HEK293T (cell line): Measurements from ENCODE around the gene CD300LF.

ENCODE experiments used
- CTCF ChIA-PET: fragments of 350-600 bp; formaldehyde crosslinking; extraction: SDS; loops from one replicate; lab custom pipeline; 2021; ENCODE audit warnings: antibody characterized with exemption, inconsistent platforms; lab: Yijun Ruan, JAX
- POLR2A ChIA-PET: fragments of 350-600 bp; formaldehyde crosslinking; extraction: SDS; loops from one replicate; lab custom pipeline; 2020; ENCODE audit warnings: antibody characterized with exemption, inconsistent platforms; lab: Yijun Ruan, JAX
- DNase-seq: peaks from one replicate; pipeline ENCODE4 v3.0.0; 2012; ENCODE audit warnings: mixed read lengths; ENCODE audit errors: extremely low spot score
- ARNT ChIP-seq: fragments of 450-650 bp; IDR thresholded peaks from 2 replicates; pipeline ENCODE4 v1.6.1; 2017; ENCODE audit warnings: mild to moderate bottlenecking
- BHLHE40 ChIP-seq: fragments of 450-650 bp; IDR thresholded peaks from 2 replicates; pipeline ENCODE4 v1.6.1; 2016; ENCODE audit warnings: mild to moderate bottlenecking, moderate library complexity, borderline replicate concordance
- CTBP1 ChIP-seq: fragments of 450-650 bp; IDR thresholded peaks from 2 replicates; pipeline ENCODE4 v1.6.1; 2016; ENCODE audit warnings: borderline replicate concordance
- ELF4 ChIP-seq: fragments of 450-650 bp; IDR thresholded peaks from 2 replicates; pipeline ENCODE4 v1.6.1; 2017; ENCODE audit warnings: antibody characterized with exemption
- FOXA1 ChIP-seq: fragments of 450-650 bp; IDR thresholded peaks from 2 replicates; pipeline ENCODE4 v1.6.1; 2016; ENCODE audit warnings: mild to moderate bottlenecking
- FOXK2 ChIP-seq: fragments of 450-650 bp; IDR thresholded peaks from 2 replicates; pipeline ENCODE4 v1.6.1; 2016; ENCODE audit warnings: mild to moderate bottlenecking
- FOXM1 ChIP-seq: fragments of 450-650 bp; IDR thresholded peaks from 2 replicates; pipeline ENCODE4 v1.6.1; 2017; ENCODE audit warnings: mild to moderate bottlenecking, borderline replicate concordance
- HDGF ChIP-seq: fragments of 450-650 bp; IDR thresholded peaks from 2 replicates; pipeline ENCODE4 v1.6.1; 2017; ENCODE audit warnings: antibody characterized with exemption, borderline replicate concordance
- L3MBTL2 ChIP-seq: fragments of 450-650 bp; conservative IDR thresholded peaks from 2 replicates; pipeline ENCODE4 v1.6.1; 2016; ENCODE audit warnings: mild to moderate bottlenecking
- LEF1 ChIP-seq: fragments of 450-650 bp; IDR thresholded peaks from 2 replicates; pipeline ENCODE4 v1.6.1; 2017; ENCODE audit warnings: mild to moderate bottlenecking, borderline replicate concordance
- NFRKB ChIP-seq: fragments of 450-650 bp; IDR thresholded peaks from 2 replicates; pipeline ENCODE4 v1.6.1; 2016; ENCODE audit warnings: mild to moderate bottlenecking, moderate library complexity
- SP1 ChIP-seq: fragments of 450-650 bp; IDR thresholded peaks from 2 replicates; pipeline ENCODE4 v1.6.1; 2017
- SUZ12 ChIP-seq: fragments of 450-650 bp; IDR thresholded peaks from 2 replicates; pipeline ENCODE4 v1.6.1; 2016; ENCODE audit warnings: mild to moderate bottlenecking
- TARDBP ChIP-seq: fragments of 450-650 bp; IDR thresholded peaks from 2 replicates; pipeline ENCODE4 v1.6.1; 2016
- ZNF384 ChIP-seq: fragments of 450-650 bp; IDR thresholded peaks from 2 replicates; pipeline ENCODE4 v1.6.1; 2016
- TF ChIP-seq, protein P1 (sequence below): fragments of 450-650 bp; IDR thresholded peaks from 2 replicates; pipeline ENCODE4 v1.6.1; 2016

The CD300LF gene

DNA sequence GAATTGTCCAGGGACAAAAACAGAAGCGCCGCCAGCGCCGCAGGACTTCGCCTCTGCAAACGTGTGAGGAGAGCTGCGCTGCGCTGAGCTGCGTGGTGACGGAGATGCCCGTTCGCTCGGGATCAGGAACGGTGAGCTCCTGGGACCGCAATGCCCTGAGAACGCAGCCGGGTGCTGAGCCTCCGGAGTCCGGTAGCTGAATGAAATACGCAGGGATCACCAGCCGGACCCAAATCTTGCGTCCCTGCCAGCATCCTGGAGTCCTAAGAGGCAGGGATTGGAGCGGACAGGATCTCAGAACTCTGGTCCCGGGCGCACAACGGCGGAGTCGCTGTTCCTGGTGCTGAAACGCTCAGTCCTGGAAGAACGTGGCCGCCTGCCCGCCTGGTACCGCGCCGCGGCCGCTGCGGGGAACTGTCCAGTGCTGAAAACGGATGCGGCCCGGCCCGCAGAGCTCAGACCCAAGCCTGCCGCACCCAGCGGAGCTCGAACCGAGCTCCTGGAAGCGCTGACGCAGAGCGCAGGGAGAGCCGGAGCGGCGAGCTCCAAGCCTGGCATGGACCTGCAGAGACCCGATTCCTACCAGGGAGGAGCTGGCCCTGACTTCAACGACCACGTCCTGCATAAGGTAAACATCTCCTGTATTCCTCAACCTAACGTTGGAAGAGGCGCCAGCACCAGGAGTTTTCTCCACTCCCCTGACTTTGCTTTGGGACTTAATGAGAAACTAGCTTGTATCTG, 41.5 kb downstream of the CD300LF start:
- DNase-seq, result peak; percentile 89
- TF ChIP-seq FOXA1 (no peak), BHLHE40 (no peak), NFRKB (no peak), ZNF384 (no peak), FOXK2 (no peak), LEF1 (no peak), ELF4 (no peak), TARDBP (no peak), ARNT (no peak)
- CTCF ChIA-PET, result interaction anchor here (0.6 to 1.0 kb wide), 2 partner anchors 14 to 353 kb away, joined by 3 to 5 read pairs; no protein-coding TSS in a partner anchor
- POLR2A ChIA-PET, result no interaction called here

DNA sequence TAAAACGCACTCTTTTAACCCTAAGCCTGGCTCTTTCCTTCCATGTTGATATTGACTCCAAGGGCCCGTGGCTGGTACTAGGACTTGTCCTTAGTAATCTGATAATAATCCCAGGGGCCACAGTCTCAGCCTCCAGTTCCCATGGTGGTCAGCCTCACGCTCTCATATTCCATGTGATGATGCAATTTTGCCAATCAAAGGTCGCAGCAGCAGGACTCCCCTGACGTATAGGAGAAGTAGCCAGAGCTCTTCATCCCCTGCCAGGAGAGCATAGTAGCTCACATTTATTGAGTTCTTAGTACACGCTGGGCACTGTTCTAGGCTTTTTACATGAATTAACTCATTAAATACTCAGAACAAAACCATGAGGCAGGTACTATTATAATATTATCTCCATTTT, 42.4 kb downstream of the CD300LF start:
- TF ChIP-seq CTBP1 (no peak), SP1 (no peak), SUZ12 (no peak), FOXM1 (no peak), L3MBTL2 (no peak), BHLHE40 (no peak), FOXK2 (no peak)
- TF ChIP-seq, protein P1, sequence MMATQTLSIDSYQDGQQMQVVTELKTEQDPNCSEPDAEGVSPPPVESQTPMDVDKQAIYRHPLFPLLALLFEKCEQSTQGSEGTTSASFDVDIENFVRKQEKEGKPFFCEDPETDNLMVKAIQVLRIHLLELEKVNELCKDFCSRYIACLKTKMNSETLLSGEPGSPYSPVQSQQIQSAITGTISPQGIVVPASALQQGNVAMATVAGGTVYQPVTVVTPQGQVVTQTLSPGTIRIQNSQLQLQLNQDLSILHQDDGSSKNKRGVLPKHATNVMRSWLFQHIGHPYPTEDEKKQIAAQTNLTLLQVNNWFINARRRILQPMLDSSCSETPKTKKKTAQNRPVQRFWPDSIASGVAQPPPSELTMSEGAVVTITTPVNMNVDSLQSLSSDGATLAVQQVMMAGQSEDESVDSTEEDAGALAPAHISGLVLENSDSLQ, result no peak
- DNase-seq, result no peak
- ChIA-PET POLR2A (no interaction called here), CTCF (interaction anchor here (0.6 kb wide), 1 partner anchor 354 kb away, joined by 3 read pairs; no protein-coding TSS in a partner anchor)

DNA sequence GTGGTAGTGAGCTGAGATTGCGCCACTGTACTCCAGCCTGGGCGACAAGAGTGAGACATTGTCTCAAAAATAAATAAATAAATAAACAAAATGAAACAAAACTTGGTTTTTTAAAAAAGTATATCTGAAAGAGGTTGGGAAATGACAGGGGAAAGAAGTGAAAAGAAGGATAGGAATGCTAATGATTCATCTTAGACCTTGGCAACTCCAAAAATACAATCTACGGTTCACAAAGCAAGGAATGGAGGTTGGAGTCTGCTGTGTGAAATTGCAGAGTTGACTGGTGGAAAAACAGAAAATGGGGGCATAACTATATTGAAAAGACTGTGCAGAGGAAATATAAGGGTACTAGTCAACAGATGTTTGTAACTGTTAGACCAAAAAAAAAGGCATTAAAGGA, 49.2 kb downstream of the CD300LF start:
- TF ChIP-seq SP1, result no peak
- no peak for TF ChIP-seq SUZ12
- TF ChIP-seq BHLHE40, result no peak
- TF ChIP-seq CTBP1, result no peak
- TF ChIP-seq ARNT, result no peak
- no peak for TF ChIP-seq TARDBP
- TF ChIP-seq ZNF384, result no peak

DNA sequence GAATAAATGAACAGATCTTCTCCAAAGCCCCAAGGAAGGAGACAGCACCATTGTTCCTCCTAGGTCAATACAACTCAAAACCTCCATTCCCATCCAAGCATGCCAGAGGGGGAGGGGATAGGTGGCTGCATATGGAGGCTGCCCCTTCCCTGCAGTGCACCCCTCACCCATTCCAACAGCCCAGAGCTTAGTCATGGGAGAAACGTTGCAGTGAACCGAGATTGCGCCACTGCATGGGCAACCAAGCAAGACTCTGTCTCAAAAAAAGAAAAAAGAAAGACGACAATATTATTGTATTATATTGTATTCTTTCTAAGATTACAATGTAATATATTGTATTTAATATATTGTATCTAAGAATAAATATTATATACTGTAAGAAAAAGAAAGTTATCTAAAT, 52.8 kb downstream of the CD300LF start:
- ChIA-PET CTCF (interaction anchor here (0.9 to 1.0 kb wide), 2 partner anchors 77 to 85 kb away, joined by 3 to 6 read pairs; partner anchors contain the start of gene RAB37), POLR2A (no interaction called here)
- DNase-seq, result no peak
- TF ChIP-seq FOXA1 (no peak), TARDBP (no peak), HDGF (no peak), SUZ12 (no peak), LEF1 (no peak), NFRKB (no peak), FOXK2 (no peak), L3MBTL2 (no peak), BHLHE40 (no peak), ARNT (no peak), ZNF384 (no peak), FOXM1 (no peak)

More for the DNA sequence above, 49.2 kb downstream of the CD300LF start:
- POLR2A ChIA-PET, result no interaction called here
- no peak for DNase-seq
- CTCF ChIA-PET, result no interaction called here

DNA sequence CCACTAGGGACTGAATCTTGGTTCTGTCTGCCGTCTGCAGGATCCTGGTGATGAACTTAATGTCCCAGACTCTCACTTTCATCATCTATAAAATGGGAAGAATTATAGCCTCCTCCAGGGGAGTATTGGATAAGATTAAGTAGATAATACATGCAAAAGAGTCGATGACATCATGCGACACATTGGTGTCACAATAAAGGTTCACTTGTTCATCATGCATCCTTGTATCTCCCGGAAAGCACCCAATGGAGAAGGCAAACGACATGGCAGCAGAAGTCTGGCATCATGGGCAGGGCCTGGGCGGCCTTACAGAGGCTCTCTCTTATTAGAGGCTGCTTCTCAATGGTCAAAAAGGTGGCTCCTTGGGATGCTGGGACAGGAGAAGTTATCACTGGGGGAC, 54.1 kb downstream of the CD300LF start:
- POLR2A ChIA-PET, result no interaction called here
- TF ChIP-seq FOXM1 (no peak), ZNF384 (no peak), NFRKB (no peak), SP1 (no peak), FOXA1 (no peak), BHLHE40 (no peak), ELF4 (no peak)
- no peak for DNase-seq
- CTCF ChIA-PET, result interaction anchor here (4.8 kb wide), 1 partner anchor 79 kb away, joined by 57 read pairs; the partner anchor contains the start of gene RAB37

DNA sequence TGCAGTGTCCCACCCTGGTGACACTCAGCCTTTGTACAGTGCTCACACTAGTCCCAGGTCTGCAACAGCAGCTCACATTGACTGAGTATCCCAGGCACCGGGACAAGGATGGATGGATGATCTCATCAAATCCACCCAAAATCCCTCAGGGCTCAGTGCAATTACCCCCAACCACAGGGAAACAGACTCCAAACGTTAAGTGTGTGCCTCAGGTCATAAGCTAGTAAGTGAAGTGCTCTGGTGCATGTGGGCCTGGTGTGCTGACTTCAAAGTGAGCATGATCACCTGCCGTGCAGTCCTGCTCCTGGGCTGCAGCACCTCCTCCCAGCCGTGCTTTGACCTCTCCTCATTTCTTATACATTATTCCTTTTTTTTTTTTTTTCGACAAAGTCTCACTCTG, 58.0 kb downstream of the CD300LF start:
- DNase-seq, result no peak
- ChIA-PET POLR2A (no interaction called here), CTCF (interaction anchor here (0.6 to 4.8 kb wide), 2 partner anchors 10 to 82 kb away, joined by 3 to 57 read pairs; partner anchors contain the start of gene RAB37)
- TF ChIP-seq SUZ12 (no peak), BHLHE40 (no peak), L3MBTL2 (no peak), ZNF384 (no peak), ELF4 (no peak), FOXA1 (no peak), TARDBP (no peak), HDGF (no peak), FOXM1 (no peak), FOXK2 (no peak), LEF1 (no peak), SP1 (no peak)
- TF ChIP-seq, protein P1, result no peak

DNA sequence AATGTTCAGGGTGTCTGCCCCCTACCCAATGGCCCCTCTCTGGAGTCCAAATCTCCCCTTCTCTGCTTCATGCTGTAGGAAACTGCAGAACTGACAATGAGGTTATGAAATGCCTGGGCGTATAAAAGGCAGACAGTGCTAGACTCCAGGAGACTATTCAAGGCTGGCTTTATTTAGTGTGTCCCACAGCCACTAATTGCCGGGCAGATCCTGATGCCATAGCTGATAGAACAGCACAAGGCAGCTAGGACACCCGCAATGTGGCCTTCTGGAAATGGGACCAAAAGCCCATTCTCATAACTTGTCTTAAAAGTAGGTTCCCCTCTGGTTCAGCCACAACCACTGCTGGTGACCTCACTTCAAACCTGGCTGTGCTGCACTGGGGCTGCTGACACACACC, 60.7 kb downstream of the CD300LF start:
- DNase-seq, result no peak
- ChIA-PET CTCF (no interaction called here), POLR2A (no interaction called here)
- no peak for TF ChIP-seq ELF4
- TF ChIP-seq ARNT, result no peak
- TF ChIP-seq L3MBTL2, result no peak
- TF ChIP-seq ZNF384, result no peak
- no peak for TF ChIP-seq FOXM1
- TF ChIP-seq, protein P1, result no peak
- TF ChIP-seq NFRKB, result no peak
- no peak for TF ChIP-seq SP1
- TF ChIP-seq FOXA1, result no peak
- TF ChIP-seq FOXK2, result no peak
